ENCODE results near the gene LRRC26. TPM values are rescaled to one million over a fixed set of nuclear protein-coding genes. Genes with fewer than 3 reads are reported as not detected.
A peak's percentile ranks its signal among the peaks of the same experiment; 100 is the strongest.

LRRC26 gene
- total RNA-seq, 2 experiments from 2014 or later = not detected

GRCh38 chr9:137206602-137207001, 36.8 kb upstream of the LRRC26 start:
- Mint-ChIP-seq H3K4me3 (peak overlapping the region; percentile 94), H3K4me1 (ENCODE audit: low read depth) (peaks cover 44% of the 10 kb centered on the region), H3K36me3 (ENCODE audit: low read depth) (peaks cover 37% of the 10 kb centered on the region), H3K27me3 (ENCODE audit: low read depth) (no peaks in the 10 kb centered on the region), H3K27ac (peak overlapping the region; percentile 97), H3K9me3 (ENCODE audit: insufficient read depth) (no peaks in the 10 kb centered on the region)
- ChIA-PET CTCF (interaction anchor here (1.4 to 1.6 kb wide), 2 partner anchors 30 to 171 kb away, joined by 3 to 5 read pairs; no protein-coding TSS in a partner anchor), POLR2A (interaction anchor here (0.8 to 2.6 kb wide), 4 partner anchors 16 to 76 kb away, joined by 3 to 12 read pairs (median 6); partner anchors contain the start of gene RNF208)
- DNase-seq (no peak), ATAC-seq (no peak)

- H3K27me3 Mint-ChIP-seq (ENCODE audit: low read depth) = no peaks in the 10 kb centered on the region
- ChIA-PET POLR2A (interaction anchor here (0.7 to 2.6 kb wide), 10 partner anchors 10 to 110 kb away, joined by 4 to 12 read pairs (median 4); partner anchors contain the start of genes RNF208 and SSNA1), CTCF (interaction anchor here (0.9 to 1.8 kb wide), 7 partner anchors 17 to 303 kb away, joined by 3 to 7 read pairs (median 4); partner anchors contain the start of gene SSNA1)
- ATAC-seq = peak; percentile 57
- DNase-seq = peak; percentile 96
- H3K4me1 Mint-ChIP-seq (ENCODE audit: low read depth) = peaks cover 51% of the 10 kb centered on the region
- H3K36me3 Mint-ChIP-seq (ENCODE audit: low read depth) = peaks cover 33% of the 10 kb centered on the region
- peak within 1 kb of the TSS; percentile 94 for H3K4me3 Mint-ChIP-seq
- H3K27ac Mint-ChIP-seq = peak within 1 kb of the TSS; percentile 97
- H3K9me3 Mint-ChIP-seq (ENCODE audit: insufficient read depth) = no peaks in the 10 kb centered on the region
Observed at GRCh38 chr9:137205126-137206069, 35.5 kb upstream of the LRRC26 start, which contains the start of the genes NDOR1 and TMEM203. NDOR1 (plus strand) TSS chr9:137205700; CDS start chr9:137205778, 78 bp downstream. TMEM203 (minus strand) TSS chr9:137205648; CDS start chr9:137205414, 234 bp downstream.

- Mint-ChIP-seq H3K27ac (peak overlapping the region; percentile 97), H3K36me3 (ENCODE audit: low read depth) (peaks cover 31% of the 10 kb centered on the region), H3K4me3 (peak overlapping the region; percentile 94), H3K4me1 (ENCODE audit: low read depth) (peaks cover 51% of the 10 kb centered on the region), H3K27me3 (ENCODE audit: low read depth) (no peaks in the 10 kb centered on the region), H3K9me3 (ENCODE audit: insufficient read depth) (no peaks in the 10 kb centered on the region)
- CTCF ChIA-PET = interaction anchor here (0.9 to 1.8 kb wide), 7 partner anchors 16 to 302 kb away, joined by 3 to 7 read pairs (median 3); partner anchors contain the start of gene SSNA1
- POLR2A ChIA-PET = interaction anchor here (0.6 to 2.6 kb wide), 9 partner anchors 9 to 109 kb away, joined by 3 to 12 read pairs (median 4); partner anchors contain the start of genes RNF208 and SSNA1
- ATAC-seq (no peak), DNase-seq (no peak)
Observed at GRCh38 chr9:137204731-137205125, 34.9 kb upstream of the LRRC26 start.

- peaks cover 20% of the 10 kb centered on the region for H3K36me3 Mint-ChIP-seq (ENCODE audit: low read depth)
- H3K27ac Mint-ChIP-seq = no peak overlapping the region
- no peaks in the 10 kb centered on the region for H3K9me3 Mint-ChIP-seq (ENCODE audit: insufficient read depth)
- POLR2A ChIA-PET = interaction anchor here (1.0 kb wide), 1 partner anchor 14 kb away, joined by 3 read pairs; the partner anchor contains the start of genes ANAPC2 and SSNA1
- CTCF ChIA-PET = interaction anchor here (0.9 to 1.1 kb wide), 2 partner anchors 24 to 34 kb away, joined by 3 read pairs; partner anchors contain the start of gene RNF224
- DNase-seq = no peak
- H3K4me1 Mint-ChIP-seq (ENCODE audit: low read depth) = peaks cover 57% of the 10 kb centered on the region
- no peak overlapping the region for H3K4me3 Mint-ChIP-seq
- no peaks in the 10 kb centered on the region for H3K27me3 Mint-ChIP-seq (ENCODE audit: low read depth)
- no peak for ATAC-seq
Observed at GRCh38 chr9:137202966-137203365, 33.1 kb upstream of the LRRC26 start.

- Mint-ChIP-seq H3K27ac (peak overlapping the region; percentile 86), H3K4me1 (ENCODE audit: low read depth) (peaks cover 43% of the 10 kb centered on the region), H3K27me3 (ENCODE audit: low read depth) (no peaks in the 10 kb centered on the region), H3K4me3 (peak overlapping the region; percentile 86), H3K36me3 (ENCODE audit: low read depth) (peaks cover 8% of the 10 kb centered on the region), H3K9me3 (ENCODE audit: insufficient read depth) (no peaks in the 10 kb centered on the region)
- CTCF ChIA-PET = interaction anchor here (0.6 to 1.9 kb wide), 8 partner anchors 9 to 133 kb away, joined by 3 to 13 read pairs (median 4); partner anchors contain the start of genes ANAPC2 and SSNA1
- DNase-seq (no peak), ATAC-seq (no peak)
- POLR2A ChIA-PET = interaction anchor here (0.6 to 1.9 kb wide), 9 partner anchors 13 to 394 kb away, joined by 3 to 20 read pairs (median 4); partner anchors contain the start of genes ANAPC2, NELFB, SSNA1 and TUBB4B
Observed at GRCh38 chr9:137201205-137201868, 31.5 kb upstream of the LRRC26 start.

GRCh38 chr9:137200311-137201204, 30.7 kb upstream of the LRRC26 start, which contains the start of gene TPRN:
TPRN (minus strand) TSS chr9:137200741; CDS start chr9:137200711, 30 bp downstream.
- H3K9me3 Mint-ChIP-seq (ENCODE audit: insufficient read depth) = no peaks in the 10 kb centered on the region
- H3K36me3 Mint-ChIP-seq (ENCODE audit: low read depth) = peaks cover 6% of the 10 kb centered on the region
- peak within 1 kb of the TSS; percentile 86 for H3K27ac Mint-ChIP-seq
- no peaks in the 10 kb centered on the region for H3K27me3 Mint-ChIP-seq (ENCODE audit: low read depth)
- POLR2A ChIA-PET = interaction anchor here (0.7 to 1.9 kb wide), 9 partner anchors 13 to 393 kb away, joined by 3 to 20 read pairs (median 4); partner anchors contain the start of genes ANAPC2, NELFB, SSNA1 and TUBB4B
- CTCF ChIA-PET = interaction anchor here (0.6 to 1.9 kb wide), 8 partner anchors 8 to 133 kb away, joined by 3 to 13 read pairs (median 4); partner anchors contain the start of genes ANAPC2 and SSNA1
- ATAC-seq = peak; percentile 97
- peak within 1 kb of the TSS; percentile 86 for H3K4me3 Mint-ChIP-seq
- DNase-seq = peak; percentile 99
- peaks cover 39% of the 10 kb centered on the region for H3K4me1 Mint-ChIP-seq (ENCODE audit: low read depth)

- H3K9me3 Mint-ChIP-seq (ENCODE audit: insufficient read depth) = no peaks in the 10 kb centered on the region
- peak overlapping the region; percentile 72 for H3K4me3 Mint-ChIP-seq
- ATAC-seq = no peak
- peaks cover 6% of the 10 kb centered on the region for H3K36me3 Mint-ChIP-seq (ENCODE audit: low read depth)
- H3K4me1 Mint-ChIP-seq (ENCODE audit: low read depth) = peaks cover 38% of the 10 kb centered on the region
- H3K27me3 Mint-ChIP-seq (ENCODE audit: low read depth) = no peaks in the 10 kb centered on the region
- CTCF ChIA-PET = interaction anchor here (1.2 to 2.1 kb wide), 2 partner anchors 10 to 37 kb away, joined by 4 to 12 read pairs; partner anchors contain the start of genes ANAPC2 and SSNA1
- POLR2A ChIA-PET = interaction anchor here (2.0 to 3.4 kb wide), 2 partner anchors 11 to 70 kb away, joined by 5 to 27 read pairs; partner anchors contain the start of genes ANAPC2 and SSNA1
- peak overlapping the region; percentile 55 for H3K27ac Mint-ChIP-seq
- no peak for DNase-seq
Observed at GRCh38 chr9:137199411-137200121, 29.7 kb upstream of the LRRC26 start.

- Mint-ChIP-seq H3K36me3 (ENCODE audit: low read depth) (peaks cover 4% of the 10 kb centered on the region), H3K4me3 (no peak overlapping the region), H3K9me3 (ENCODE audit: insufficient read depth) (no peaks in the 10 kb centered on the region), H3K27me3 (ENCODE audit: low read depth) (no peaks in the 10 kb centered on the region), H3K4me1 (ENCODE audit: low read depth) (peaks cover 32% of the 10 kb centered on the region), H3K27ac (no peak overlapping the region)
- ChIA-PET POLR2A (interaction anchor here (2.0 to 3.4 kb wide), 2 partner anchors 10 to 69 kb away, joined by 5 to 27 read pairs; partner anchors contain the start of genes ANAPC2 and SSNA1), CTCF (interaction anchor here (1.2 to 2.1 kb wide), 2 partner anchors 10 to 37 kb away, joined by 4 to 12 read pairs; partner anchors contain the start of genes ANAPC2 and SSNA1)
- no peak for ATAC-seq
- no peak for DNase-seq
Observed at GRCh38 chr9:137198902-137199283, 29.0 kb upstream of the LRRC26 start.

GRCh38 chr9:137198051-137198901, 28.4 kb upstream of the LRRC26 start:
- ChIA-PET CTCF (interaction anchor here (1.2 to 2.1 kb wide), 2 partner anchors 9 to 38 kb away, joined by 4 to 12 read pairs; partner anchors contain the start of genes ANAPC2 and SSNA1), POLR2A (interaction anchor here (2.0 to 3.4 kb wide), 2 partner anchors 10 to 68 kb away, joined by 5 to 27 read pairs; partner anchors contain the start of genes ANAPC2 and SSNA1)
- Mint-ChIP-seq H3K4me1 (ENCODE audit: low read depth) (peaks cover 27% of the 10 kb centered on the region), H3K9me3 (ENCODE audit: insufficient read depth) (no peaks in the 10 kb centered on the region), H3K27ac (no peak overlapping the region), H3K4me3 (no peak overlapping the region), H3K36me3 (ENCODE audit: low read depth) (peaks cover 4% of the 10 kb centered on the region), H3K27me3 (ENCODE audit: low read depth) (no peaks in the 10 kb centered on the region)
- ATAC-seq (no peak), DNase-seq (no peak)

Measured in activated CD8-positive, alpha-beta T cell treated with anti-CD3 and anti-CD28 coated beads, Interleukin-2, amount 10 ng/mL, durations not matched to agents 7 days and 5 days (primary cell).